ENCODE data around the gene MYOZ2. TPM values are rescaled to one million over a fixed set of nuclear protein-coding genes. Genes with fewer than 3 reads are reported as not detected.

MYOZ2 gene
- total RNA-seq, 1 donor from 2014 or later, result 0.49 TPM

- intact Hi-C loops (cut with DNase I), result no loop called here
- H3K4me1 ChIP-seq, result no peaks in the 10 kb centered on the region
- no peak for DNase-seq (ENCODE audit: extremely low spot score in 2 of 2)
- H3K4me3 ChIP-seq, result no peak overlapping the region
- TF ChIP-seq, protein P1, sequence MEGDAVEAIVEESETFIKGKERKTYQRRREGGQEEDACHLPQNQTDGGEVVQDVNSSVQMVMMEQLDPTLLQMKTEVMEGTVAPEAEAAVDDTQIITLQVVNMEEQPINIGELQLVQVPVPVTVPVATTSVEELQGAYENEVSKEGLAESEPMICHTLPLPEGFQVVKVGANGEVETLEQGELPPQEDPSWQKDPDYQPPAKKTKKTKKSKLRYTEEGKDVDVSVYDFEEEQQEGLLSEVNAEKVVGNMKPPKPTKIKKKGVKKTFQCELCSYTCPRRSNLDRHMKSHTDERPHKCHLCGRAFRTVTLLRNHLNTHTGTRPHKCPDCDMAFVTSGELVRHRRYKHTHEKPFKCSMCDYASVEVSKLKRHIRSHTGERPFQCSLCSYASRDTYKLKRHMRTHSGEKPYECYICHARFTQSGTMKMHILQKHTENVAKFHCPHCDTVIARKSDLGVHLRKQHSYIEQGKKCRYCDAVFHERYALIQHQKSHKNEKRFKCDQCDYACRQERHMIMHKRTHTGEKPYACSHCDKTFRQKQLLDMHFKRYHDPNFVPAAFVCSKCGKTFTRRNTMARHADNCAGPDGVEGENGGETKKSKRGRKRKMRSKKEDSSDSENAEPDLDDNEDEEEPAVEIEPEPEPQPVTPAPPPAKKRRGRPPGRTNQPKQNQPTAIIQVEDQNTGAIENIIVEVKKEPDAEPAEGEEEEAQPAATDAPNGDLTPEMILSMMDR (IDR thresholded peaks at IDR 0.05), result no peak
- no peak for TF ChIP-seq POLR2A (IDR thresholded peaks at IDR 0.05)
- TF ChIP-seq POLR2AphosphoS5 (IDR thresholded peaks at IDR 0.05; ENCODE audit: insufficient read depth in 1 of 2, low read depth in 1 of 2), result no peak
- no peak overlapping the region for H3K27ac ChIP-seq
- no peaks in the 10 kb centered on the region for H3K36me3 ChIP-seq
- H3K27me3 ChIP-seq, result no peaks in the 10 kb centered on the region
- no peaks in the 10 kb centered on the region for H3K9me3 ChIP-seq
Observed at GRCh38 chr4:119179011-119179410, 43.4 kb downstream of the MYOZ2 start.

DNA sequence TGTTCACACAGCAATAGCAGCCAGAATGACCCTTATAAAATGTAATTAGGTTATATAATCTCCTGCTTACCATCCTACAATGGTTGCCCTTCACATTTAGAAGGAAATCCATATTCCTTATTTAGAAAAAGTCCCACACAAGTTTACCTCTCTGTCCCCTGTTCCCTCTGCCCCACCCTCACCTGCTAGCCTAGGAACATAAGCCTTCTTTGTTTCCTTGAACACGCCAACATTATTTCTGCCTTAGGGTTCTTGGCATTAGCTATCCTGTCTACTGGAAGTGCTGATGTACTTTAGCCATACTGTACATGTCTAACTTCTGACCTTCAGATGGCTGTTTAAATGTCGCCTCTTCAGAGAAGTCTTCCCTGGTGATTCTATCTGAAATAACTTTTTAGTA, 48.5 kb downstream of the MYOZ2 start:
- Histone ChIP-seq H3K36me3 (no peaks in the 10 kb centered on the region), H3K27me3 (no peaks in the 10 kb centered on the region), H3K27ac (no peak overlapping the region), H3K9me3 (no peaks in the 10 kb centered on the region), H3K4me1 (no peaks in the 10 kb centered on the region), H3K4me3 (no peak overlapping the region)
- intact Hi-C loops (cut with DNase I), result no loop called here
- TF ChIP-seq, protein P1 (IDR thresholded peaks at IDR 0.05), result no peak
- TF ChIP-seq POLR2A (IDR thresholded peaks at IDR 0.05), result no peak
- TF ChIP-seq POLR2AphosphoS5 (IDR thresholded peaks at IDR 0.05; ENCODE audit: insufficient read depth in 1 of 2, low read depth in 1 of 2), result no peak
- no peak for DNase-seq (ENCODE audit: extremely low spot score in 2 of 2)

DNA sequence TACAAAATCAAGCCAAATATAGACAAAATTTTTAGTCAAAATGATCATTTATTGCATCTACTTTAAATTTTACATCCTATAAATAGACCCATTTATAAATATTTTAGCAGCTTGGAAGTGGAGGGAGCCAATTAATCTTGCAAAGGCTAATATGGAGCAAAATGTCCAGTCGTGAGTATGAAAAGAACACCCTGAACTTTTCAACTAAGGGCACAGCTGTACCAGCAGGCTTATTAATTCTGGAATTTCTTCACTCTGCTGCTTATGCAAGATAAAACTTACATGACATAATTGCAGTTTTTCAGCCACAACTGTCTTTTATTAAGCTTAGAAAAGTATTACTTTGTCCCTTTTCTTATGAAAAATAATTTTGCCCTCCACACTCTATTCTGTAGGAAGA, 54.0 kb downstream of the MYOZ2 start:
- Histone ChIP-seq H3K9me3 (no peaks in the 10 kb centered on the region), H3K27me3 (no peaks in the 10 kb centered on the region), H3K36me3 (no peaks in the 10 kb centered on the region), H3K4me1 (peaks cover 13% of the 10 kb centered on the region), H3K4me3 (no peak overlapping the region), H3K27ac (peak overlapping the region; percentile 25)
- no peak for DNase-seq (ENCODE audit: extremely low spot score in 2 of 2)
- intact Hi-C loops (cut with DNase I), result no loop called here
- TF ChIP-seq, protein P1 (IDR thresholded peaks at IDR 0.05), result no peak
- TF ChIP-seq POLR2A (IDR thresholded peaks at IDR 0.05) (no peak), POLR2AphosphoS5 (IDR thresholded peaks at IDR 0.05; ENCODE audit: insufficient read depth in 1 of 2, low read depth in 1 of 2) (peak in 1 of 2 donors; percentile 25)

- no peak overlapping the region for H3K4me3 ChIP-seq
- H3K9me3 ChIP-seq, result no peaks in the 10 kb centered on the region
- TF ChIP-seq, protein P1 (IDR thresholded peaks at IDR 0.05), result no peak
- TF ChIP-seq POLR2AphosphoS5 (IDR thresholded peaks at IDR 0.05; ENCODE audit: insufficient read depth in 1 of 2, low read depth in 1 of 2) (no peak), POLR2A (IDR thresholded peaks at IDR 0.05) (no peak)
- H3K27ac ChIP-seq, result peak overlapping the region; percentile 10
- peaks cover 13% of the 10 kb centered on the region for H3K4me1 ChIP-seq
- intact Hi-C loops (cut with DNase I), result no loop called here
- H3K27me3 ChIP-seq, result no peaks in the 10 kb centered on the region
- no peaks in the 10 kb centered on the region for H3K36me3 ChIP-seq
- no peak for DNase-seq (ENCODE audit: extremely low spot score in 2 of 2)
Observed at GRCh38 chr4:119190354-119190753, 54.7 kb downstream of the MYOZ2 start.

DNA sequence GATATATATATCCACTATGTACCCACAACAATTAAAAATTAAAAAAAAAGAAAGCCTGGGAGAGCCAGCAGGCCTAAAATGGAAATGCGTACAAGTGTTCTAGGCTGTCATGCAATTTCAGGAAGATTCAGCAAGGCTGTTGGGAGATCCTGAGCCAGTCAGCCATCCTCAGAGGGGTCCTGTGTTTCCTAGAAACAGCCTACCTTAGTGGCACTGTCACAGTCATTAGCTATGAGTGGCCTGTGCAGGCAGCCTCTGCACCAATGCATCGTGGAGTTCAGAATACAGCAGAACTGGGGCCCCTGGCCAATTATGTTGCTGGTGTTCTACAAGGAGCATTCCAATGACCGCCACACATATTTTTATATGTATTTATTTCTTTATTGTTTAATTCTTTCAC, 55.9 kb downstream of the MYOZ2 start:
- intact Hi-C loops (cut with DNase I), result no loop called here
- H3K27ac ChIP-seq, result no peak overlapping the region
- TF ChIP-seq, protein P1 (IDR thresholded peaks at IDR 0.05), result no peak
- TF ChIP-seq POLR2A (IDR thresholded peaks at IDR 0.05) (no peak), POLR2AphosphoS5 (IDR thresholded peaks at IDR 0.05; ENCODE audit: insufficient read depth in 1 of 2, low read depth in 1 of 2) (no peak)

More for the DNA sequence above, 55.9 kb downstream of the MYOZ2 start:
- Histone ChIP-seq H3K4me1 (peaks cover 13% of the 10 kb centered on the region), H3K4me3 (no peak overlapping the region), H3K9me3 (no peaks in the 10 kb centered on the region), H3K36me3 (no peaks in the 10 kb centered on the region), H3K27me3 (no peaks in the 10 kb centered on the region)
- no peak for DNase-seq (ENCODE audit: extremely low spot score in 2 of 2)
